D721Med (cell line): ENCODE measurements around the gene PSMC3.

ENCODE experiments used
- DNase-seq: peaks from one replicate; pipeline ENCODE4 v3.0.0; 2011; ENCODE audit warnings: low spot score; ENCODE audit not compliant: insufficient read length
- FAIRE-seq: peaks from 2 replicates; lab custom pipeline; 2011; peaks lifted over from hg19 to GRCh38; lab: Jason Lieb, UNC
- TF ChIP-seq, protein P1 (sequence below): IDR thresholded peaks from 2 replicates; pipeline ENCODE4 v1.5.1; 2012; ENCODE audit warnings: mild to moderate bottlenecking, control low read depth; ENCODE audit not compliant: insufficient read depth; ENCODE audit errors: missing control alignments

PSMC3 gene

DNA sequence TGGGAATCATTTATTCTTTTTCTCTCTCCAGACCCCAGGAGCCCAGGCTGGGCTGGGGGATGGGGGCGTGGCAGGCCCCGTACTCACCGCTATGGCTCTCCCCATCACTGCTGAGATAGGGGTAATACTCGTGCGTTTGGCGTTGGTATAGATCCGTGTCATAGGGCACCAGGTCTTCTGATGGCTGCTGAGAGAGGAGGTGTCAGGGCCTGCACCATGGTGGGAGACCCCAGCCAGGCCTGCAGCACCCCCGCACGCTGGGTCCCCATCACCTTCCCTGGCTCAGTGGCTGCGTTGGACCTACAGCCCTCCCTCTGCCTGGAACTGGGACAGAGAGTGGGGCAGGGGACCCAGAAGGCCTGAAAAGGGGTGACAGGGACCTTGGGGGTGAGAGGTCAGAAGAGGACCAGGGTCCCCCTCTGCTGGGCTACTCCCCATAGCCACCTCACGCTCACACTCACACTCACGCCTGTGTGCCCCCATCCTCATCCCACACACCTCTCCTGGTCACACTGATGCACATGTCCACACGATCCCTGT, 50.6 kb downstream of the PSMC3 start:
- DNase-seq, result no peak
- TF ChIP-seq, protein P1, sequence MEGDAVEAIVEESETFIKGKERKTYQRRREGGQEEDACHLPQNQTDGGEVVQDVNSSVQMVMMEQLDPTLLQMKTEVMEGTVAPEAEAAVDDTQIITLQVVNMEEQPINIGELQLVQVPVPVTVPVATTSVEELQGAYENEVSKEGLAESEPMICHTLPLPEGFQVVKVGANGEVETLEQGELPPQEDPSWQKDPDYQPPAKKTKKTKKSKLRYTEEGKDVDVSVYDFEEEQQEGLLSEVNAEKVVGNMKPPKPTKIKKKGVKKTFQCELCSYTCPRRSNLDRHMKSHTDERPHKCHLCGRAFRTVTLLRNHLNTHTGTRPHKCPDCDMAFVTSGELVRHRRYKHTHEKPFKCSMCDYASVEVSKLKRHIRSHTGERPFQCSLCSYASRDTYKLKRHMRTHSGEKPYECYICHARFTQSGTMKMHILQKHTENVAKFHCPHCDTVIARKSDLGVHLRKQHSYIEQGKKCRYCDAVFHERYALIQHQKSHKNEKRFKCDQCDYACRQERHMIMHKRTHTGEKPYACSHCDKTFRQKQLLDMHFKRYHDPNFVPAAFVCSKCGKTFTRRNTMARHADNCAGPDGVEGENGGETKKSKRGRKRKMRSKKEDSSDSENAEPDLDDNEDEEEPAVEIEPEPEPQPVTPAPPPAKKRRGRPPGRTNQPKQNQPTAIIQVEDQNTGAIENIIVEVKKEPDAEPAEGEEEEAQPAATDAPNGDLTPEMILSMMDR, result no peak
- FAIRE-seq, result no peak

DNA sequence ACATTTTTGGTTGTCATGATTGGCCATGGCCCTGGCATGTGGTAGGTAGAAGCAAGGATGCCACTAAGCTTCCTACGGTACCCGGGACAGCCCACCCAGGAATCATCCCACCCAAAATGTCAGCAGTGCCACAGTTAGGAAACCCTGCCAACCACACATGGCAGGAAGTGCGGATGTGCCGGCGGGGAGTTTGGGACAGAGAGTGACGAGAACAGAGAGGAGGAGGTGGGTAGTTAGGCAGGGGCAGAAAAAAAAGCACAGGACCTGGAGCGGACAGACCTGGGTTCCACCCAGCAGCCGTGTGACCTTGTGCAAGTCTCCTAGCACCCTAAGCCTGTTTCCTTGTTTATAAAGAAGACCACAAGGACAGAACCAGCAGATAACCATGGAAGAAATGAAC, 51.2 kb downstream of the PSMC3 start:
- TF ChIP-seq, protein P1, result no peak
- no peak for FAIRE-seq
- DNase-seq, result no peak

DNA sequence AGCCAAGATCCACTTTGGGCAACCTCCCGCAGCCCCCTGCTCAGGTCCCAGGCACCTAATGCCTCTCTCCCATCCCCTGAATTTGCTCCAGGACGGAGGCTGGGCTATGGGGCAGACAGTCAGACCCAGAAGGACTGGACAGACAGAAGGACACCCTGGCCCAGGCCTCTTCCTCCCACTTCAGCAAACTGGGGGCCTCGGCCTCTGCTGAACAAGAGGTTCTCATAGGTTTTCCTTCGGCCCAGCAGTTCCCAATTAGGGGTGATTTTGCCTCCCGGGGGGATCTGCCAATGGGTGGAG, 51.6 kb downstream of the PSMC3 start:
- no peak for FAIRE-seq

DNA sequence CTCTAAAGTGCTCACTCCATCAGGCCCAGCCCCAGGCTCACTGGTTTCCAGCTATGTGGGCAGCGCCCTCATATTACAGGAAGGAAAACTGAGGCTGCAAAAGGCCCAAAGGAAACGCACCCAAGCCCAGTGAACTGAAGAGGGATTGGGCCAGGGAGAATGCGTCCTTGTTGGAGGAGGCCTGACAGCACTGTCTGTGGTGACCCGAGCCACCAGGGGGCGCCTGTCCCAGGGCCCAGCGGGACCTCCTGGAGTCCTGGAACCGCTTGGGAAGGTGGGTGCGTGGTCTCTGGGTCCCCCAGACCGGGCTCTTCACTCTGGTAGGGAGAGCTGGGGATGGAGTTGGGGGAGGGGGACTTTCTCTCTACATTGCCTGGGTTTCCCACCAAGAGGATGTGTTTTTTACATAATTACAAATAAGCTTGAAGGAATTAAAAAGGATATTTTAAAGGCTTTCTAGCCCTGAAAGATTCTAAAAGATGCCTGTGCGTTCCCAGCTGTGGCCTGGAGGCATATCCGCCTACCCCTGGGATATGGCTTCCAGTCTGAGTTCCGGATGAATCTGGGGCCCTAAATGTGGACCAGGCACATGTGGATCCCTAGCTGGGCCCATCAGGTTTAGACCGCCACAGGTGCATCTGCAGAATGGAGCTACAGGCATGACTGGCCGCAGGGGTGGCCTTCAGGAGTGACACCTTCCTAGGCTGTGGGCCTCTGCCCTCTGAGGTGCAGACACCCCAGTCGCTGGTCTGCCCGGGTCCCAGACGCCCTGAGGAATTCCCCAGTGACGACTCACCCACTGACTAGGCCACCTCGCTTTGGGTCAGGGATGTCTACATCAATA, 52.1 kb downstream of the PSMC3 start:
- DNase-seq (peak; percentile 66), FAIRE-seq (no peak)
- TF ChIP-seq, protein P1, result peak; percentile 90

More for the DNA sequence above, 51.6 kb downstream of the PSMC3 start:
- TF ChIP-seq, protein P1, result no peak
- no peak for DNase-seq

- TF ChIP-seq, protein P1, result no peak
- FAIRE-seq (no peak), DNase-seq (no peak)
Observed at GRCh38 chr11:47372422-47372821, 53.8 kb downstream of the PSMC3 start.

DNA sequence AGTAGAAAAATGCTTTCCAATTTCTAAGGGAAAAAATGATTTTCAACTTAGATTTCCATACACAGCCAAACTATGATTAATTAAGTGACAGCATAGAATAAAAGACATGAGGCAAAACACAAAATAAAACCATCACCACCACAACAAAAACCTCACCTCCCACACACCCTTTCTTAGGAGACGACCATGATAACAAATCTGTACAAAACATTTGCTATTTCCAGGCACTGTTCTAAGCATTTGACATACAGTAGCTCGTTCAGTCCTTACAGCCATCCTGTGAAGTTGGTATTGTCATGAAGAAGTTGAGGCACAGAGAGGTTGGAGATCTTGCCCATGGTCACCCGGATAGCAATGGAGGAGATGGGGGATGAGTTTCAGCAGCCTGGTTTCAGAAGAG, 56.6 kb downstream of the PSMC3 start:
- TF ChIP-seq, protein P1, result no peak
- FAIRE-seq (no peak), DNase-seq (no peak)
